Tibial nerve (tissue), 4 donors: ENCODE measurements around the gene ROBO1. TPM values are rescaled to one million over a fixed set of nuclear protein-coding genes. Genes with fewer than 3 reads are reported as not detected.

Experiments used
- DNase-seq, 2 donors: peaks; one replicate each; pipeline ENCODE4 v3.0.0-alpha.2; 2019; ENCODE audit warnings: low spot score in 2 of 2
- H3K27ac ChIP-seq, 4 donors: fragments of 200-600 bp; sonication (generic) in 3 of 4; one replicate each; pipeline ENCODE4 v1.5.1; 2017 to 2019; ENCODE audit warnings: mild to moderate bottlenecking in 1 of 4
- H3K27me3 ChIP-seq, 2 donors: fragments of 200-600 bp; sonication (generic) in 1 of 2; one replicate each; pipeline versions ENCODE4 v1.5.1 to v1.6.0; 2017 to 2019
- H3K36me3 ChIP-seq, 3 donors: fragments of 200-600 bp; sonication (generic); one replicate each; pipeline ENCODE4 v1.5.1; 2018 to 2019
- H3K4me1 ChIP-seq, 4 donors: fragments of 200-600 bp; sonication (generic) in 3 of 4; one replicate each; pipeline ENCODE4 v1.5.1; 2017 to 2019
- H3K4me3 ChIP-seq, 4 donors: fragments of 200-600 bp; sonication (generic) in 3 of 4; one replicate each; pipeline ENCODE4 v1.5.1; 2017 to 2019; ENCODE audit warnings: mild to moderate bottlenecking in 1 of 4, moderate library complexity in 1 of 4
- H3K9me3 ChIP-seq, 4 donors: fragments of 200-600 bp; sonication (generic) in 3 of 4; one replicate each; pipeline ENCODE4 v1.5.1; 2017 to 2019
- CTCF ChIP-seq, 5 experiments: fragments of 200-600 bp in 3 of 5; fragments of 450-650 bp in 2 of 5; sonication (generic) in 3 of 5; IDR thresholded peaks; one replicate each; pipeline ENCODE4 v1.5.1; 2016 to 2019; ENCODE audit warnings: antibody characterized with exemption in 5 of 5, mild to moderate bottlenecking in 3 of 5, moderate library complexity in 2 of 5
- EP300 ChIP-seq, 2 donors: sonication (generic); formaldehyde crosslinking; IDR thresholded peaks; one replicate each; pipeline ENCODE4 v1.6.1; 2017; ENCODE audit warnings: antibody characterized with exemption in 2 of 2, mild to moderate bottlenecking in 1 of 2
- POLR2A ChIP-seq, 2 donors: fragments of 450-650 bp; IDR thresholded peaks; one replicate each; pipeline ENCODE4 v1.6.1; 2017; ENCODE audit warnings: antibody characterized with exemption in 2 of 2, mild to moderate bottlenecking in 2 of 2, moderate library complexity in 2 of 2
- WGBS, 2 donors: methylation state at CpG; one replicate each; pipeline ENCODE4 v1.1.5; 2018; 5-methylcytosine and 5-hydroxymethylcytosine counted together
- total RNA-seq, 4 donors: library from RNA; depleted of rRNA; stranded (reverse); fragments of >200 nt; gene quantifications; one replicate each; pipeline ENCODE4 v1.1.0, GENCODE V29; 2016

Gene ROBO1
- total RNA-seq, 4 donors from 2014 or later, result 12.6 to 27.8 (median 23.1) TPM

GRCh38 chr3:79497447-79498111 lies 270.2 kb downstream of the ROBO1 start:
- no peak for DNase-seq
- Histone ChIP-seq H3K27ac (no peak overlapping the region), H3K27me3 (no peaks in the 10 kb centered on the region), H3K4me1 (no peaks in the 10 kb centered on the region), H3K36me3 (no peaks in the 10 kb centered on the region), H3K9me3 (no peaks in the 10 kb centered on the region), H3K4me3 (no peak overlapping the region)
- WGBS, 2 donors, result 34 to 35% methylated on average over 7 of the region's 7 CpGs
- TF ChIP-seq POLR2A (IDR thresholded peaks at IDR 0.05) (no peak), CTCF (IDR thresholded peaks at IDR 0.05) (peak in 4 of 5 experiments; percentile 19 to 50 (median 32))

- no peak overlapping the region for H3K27ac ChIP-seq
- peaks cover 0 to 19% (median 0%) of the 10 kb centered on the region in 4 donors for H3K4me1 ChIP-seq
- no peaks in the 10 kb centered on the region for H3K9me3 ChIP-seq
- H3K4me3 ChIP-seq, result no peak overlapping the region
- DNase-seq, result no peak
- no peaks in the 10 kb centered on the region for H3K27me3 ChIP-seq
- no peak for TF ChIP-seq POLR2A (IDR thresholded peaks at IDR 0.05)
- no peak for TF ChIP-seq CTCF (IDR thresholded peaks at IDR 0.05)
- TF ChIP-seq EP300 (IDR thresholded peaks at IDR 0.05), result no peak
- 26 to 31% methylated on average over 4 of the region's 4 CpGs for WGBS, 2 donors
- no peaks in the 10 kb centered on the region for H3K36me3 ChIP-seq
Measured at GRCh38 chr3:79491029-79491641, 276.7 kb downstream of the ROBO1 start.

GRCh38 chr3:79490165-79491028 lies 277.4 kb downstream of the ROBO1 start:
- H3K36me3 ChIP-seq, result no peaks in the 10 kb centered on the region
- WGBS, 2 donors, result 20 to 25% methylated on average over 8 of the region's 8 CpGs
- H3K9me3 ChIP-seq, result no peaks in the 10 kb centered on the region
- peak in 1 of 2 donors; percentile 41 for DNase-seq
- H3K4me1 ChIP-seq, result peaks cover 0 to 19% (median 0%) of the 10 kb centered on the region in 4 donors
- no peak overlapping the region for H3K27ac ChIP-seq
- no peak overlapping the region for H3K4me3 ChIP-seq
- no peaks in the 10 kb centered on the region for H3K27me3 ChIP-seq
- no peak for TF ChIP-seq POLR2A (IDR thresholded peaks at IDR 0.05)
- TF ChIP-seq CTCF (IDR thresholded peaks at IDR 0.05), result no peak
- no peak for TF ChIP-seq EP300 (IDR thresholded peaks at IDR 0.05)

- no peak for DNase-seq
- Histone ChIP-seq H3K27me3 (no peaks in the 10 kb centered on the region), H3K4me1 (peaks cover 0 to 19% (median 0%) of the 10 kb centered on the region in 4 donors), H3K4me3 (no peak overlapping the region), H3K9me3 (no peaks in the 10 kb centered on the region), H3K27ac (no peak overlapping the region), H3K36me3 (no peaks in the 10 kb centered on the region)
- 92 to 98% methylated on average over 2 of the region's 2 CpGs for WGBS, 2 donors
- no peak for TF ChIP-seq POLR2A (IDR thresholded peaks at IDR 0.05)
- no peak for TF ChIP-seq EP300 (IDR thresholded peaks at IDR 0.05)
- no peak for TF ChIP-seq CTCF (IDR thresholded peaks at IDR 0.05)
Measured at GRCh38 chr3:79488407-79488806, 279.4 kb downstream of the ROBO1 start.

GRCh38 chr3:79480746-79481145 lies 287.1 kb downstream of the ROBO1 start:
- no peaks in the 10 kb centered on the region for H3K36me3 ChIP-seq
- no peaks in the 10 kb centered on the region for H3K9me3 ChIP-seq
- no peak for DNase-seq
- WGBS, 2 donors, result 26 to 29% methylated on average over 1 of the region's 1 CpG
- H3K27ac ChIP-seq, result no peak overlapping the region
- no peaks in the 10 kb centered on the region for H3K4me1 ChIP-seq
- H3K4me3 ChIP-seq, result no peak overlapping the region
- no peak for TF ChIP-seq POLR2A (IDR thresholded peaks at IDR 0.05)
- H3K27me3 ChIP-seq, result no peaks in the 10 kb centered on the region
